ENCODE data around the gene EEFSEC. TPM values are rescaled to one million over a fixed set of nuclear protein-coding genes. Genes with fewer than 3 reads are reported as not detected.

EEFSEC gene
- polyA plus RNA-seq, 3 donors from 2014 or later, result 14.5 to 26.9 (median 26.1) TPM

DNA sequence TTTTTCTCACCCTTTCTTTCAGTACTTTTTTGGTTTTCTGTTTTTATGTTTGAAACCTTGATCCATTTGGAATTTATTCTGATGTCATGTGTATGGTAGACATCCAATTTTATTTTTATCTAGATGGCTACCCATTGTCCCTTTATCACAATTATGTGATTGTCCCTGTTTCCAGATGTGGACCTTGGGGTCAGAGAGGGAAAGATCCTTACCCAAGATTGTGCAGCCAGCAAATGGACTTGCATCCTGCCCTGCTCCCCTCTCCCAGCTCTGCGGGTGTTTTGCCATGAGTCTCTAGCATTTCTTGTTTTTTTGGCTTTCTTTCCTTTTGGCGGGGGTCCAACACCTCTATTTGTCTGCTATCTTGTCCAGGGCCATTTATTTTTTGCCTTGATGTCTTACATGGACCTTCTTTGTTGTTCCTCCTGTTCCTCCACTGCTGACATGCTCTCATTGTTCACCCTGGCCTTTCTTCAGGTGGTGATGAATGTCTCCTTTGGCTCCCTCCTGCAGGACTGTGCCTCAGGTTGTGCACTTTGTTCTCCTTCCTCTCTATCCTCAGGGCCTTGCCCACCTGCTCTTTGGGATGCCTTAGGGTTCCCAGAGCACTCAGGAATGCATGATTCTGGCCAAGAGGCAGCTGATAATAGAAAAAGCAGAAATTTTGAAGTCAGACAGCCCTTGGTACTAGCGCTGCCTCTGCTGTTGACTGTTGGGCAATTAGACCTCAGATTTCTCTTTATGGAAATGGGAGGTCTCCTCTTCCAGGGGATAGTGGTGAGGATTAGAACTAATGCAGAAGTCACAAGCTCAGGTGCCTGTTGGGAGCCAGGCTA is 84.3 kb downstream of the EEFSEC start:
- Mint-ChIP-seq H3K36me3 (no peaks in the 10 kb centered on the region), H3K9me3 (no peaks in the 10 kb centered on the region), H3K27ac (no peak overlapping the region), H3K4me3 (no peak overlapping the region), H3K27me3 (ENCODE audit: low read depth in 3 of 3) (no peaks in the 10 kb centered on the region), H3K4me1 (peaks cover under 1 to 5% of the 10 kb centered on the region in 2 donors)
- DNase-seq, result no peak

DNA sequence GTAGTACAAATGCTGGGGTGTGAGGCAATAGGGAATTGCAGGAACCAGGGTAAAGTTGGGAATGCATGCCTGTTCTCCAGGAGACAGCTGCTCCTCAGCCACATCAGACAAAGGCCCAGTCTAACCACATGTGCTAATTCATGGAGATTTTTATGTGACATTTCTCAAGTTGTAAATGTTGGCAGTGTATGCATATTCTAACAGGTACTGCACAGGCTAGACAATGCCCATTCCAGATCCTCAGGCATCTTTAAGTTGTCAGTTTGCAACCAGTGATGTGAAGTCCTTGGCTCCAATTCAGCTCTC is 84.9 kb downstream of the EEFSEC start:
- Mint-ChIP-seq H3K27ac (no peak overlapping the region), H3K27me3 (ENCODE audit: low read depth in 3 of 3) (no peaks in the 10 kb centered on the region), H3K9me3 (no peaks in the 10 kb centered on the region), H3K36me3 (no peaks in the 10 kb centered on the region), H3K4me1 (peaks cover 6 to 9% of the 10 kb centered on the region in 2 donors), H3K4me3 (no peak overlapping the region)
- DNase-seq, result no peak

DNA sequence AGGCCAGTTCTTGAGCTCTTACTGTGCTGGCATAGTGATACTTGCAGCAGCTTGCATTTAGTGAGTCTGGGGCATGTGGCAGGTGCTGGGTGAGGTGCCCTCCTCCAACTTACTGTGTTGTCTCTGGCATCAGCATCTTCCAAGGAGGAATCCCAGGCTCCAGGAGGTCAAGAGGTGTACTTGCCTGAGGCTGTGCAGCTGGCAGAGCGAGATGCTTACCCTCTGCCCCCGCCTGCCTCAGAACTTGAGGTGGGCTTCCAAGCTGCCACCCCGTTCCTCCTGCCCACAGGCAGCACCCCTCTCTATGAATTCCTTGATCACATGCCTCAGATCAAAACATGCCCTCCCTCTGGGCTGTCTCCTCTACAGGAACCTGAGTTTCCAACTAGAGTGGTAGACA is 86.0 kb downstream of the EEFSEC start:
- no peak for DNase-seq
- Mint-ChIP-seq H3K27ac (no peak overlapping the region), H3K4me1 (peaks cover 6 to 10% of the 10 kb centered on the region in 2 donors), H3K27me3 (ENCODE audit: low read depth in 3 of 3) (no peaks in the 10 kb centered on the region), H3K36me3 (no peaks in the 10 kb centered on the region), H3K9me3 (no peaks in the 10 kb centered on the region), H3K4me3 (no peak overlapping the region)

- Mint-ChIP-seq H3K9me3 (no peaks in the 10 kb centered on the region), H3K27me3 (ENCODE audit: low read depth in 3 of 3) (peaks cover 0 to 2% (median 0%) of the 10 kb centered on the region in 3 donors), H3K36me3 (peaks cover 0 to 4% (median 0%) of the 10 kb centered on the region in 3 donors), H3K27ac (no peak overlapping the region), H3K4me3 (no peak overlapping the region), H3K4me1 (peaks cover 6 to 10% of the 10 kb centered on the region in 2 donors)
- DNase-seq, result no peak
These were observed 87.0 kb downstream of the EEFSEC start for GRCh38 chr3:128240232-128240631.

- peaks cover 0 to 9% (median 0%) of the 10 kb centered on the region in 3 donors for H3K36me3 Mint-ChIP-seq
- H3K27me3 Mint-ChIP-seq (ENCODE audit: low read depth in 3 of 3), result peaks cover 0 to 2% (median 0%) of the 10 kb centered on the region in 3 donors
- H3K27ac Mint-ChIP-seq, result no peak overlapping the region
- H3K4me1 Mint-ChIP-seq, result peaks cover 5 to 6% of the 10 kb centered on the region in 2 donors
- DNase-seq, result no peak
- H3K9me3 Mint-ChIP-seq, result no peaks in the 10 kb centered on the region
- H3K4me3 Mint-ChIP-seq, result no peak overlapping the region
These were observed 88.5 kb downstream of the EEFSEC start for GRCh38 chr3:128241741-128242140.

- Mint-ChIP-seq H3K9me3 (no peaks in the 10 kb centered on the region), H3K27me3 (ENCODE audit: low read depth in 3 of 3) (peaks cover 0 to 2% (median 2%) of the 10 kb centered on the region in 3 donors), H3K36me3 (peaks cover under 1 to 22% (median 6%) of the 10 kb centered on the region in 3 donors), H3K27ac (peak overlapping the region in 1 of 6 donors; percentile 59), H3K4me3 (no peak overlapping the region), H3K4me1 (peaks cover 5 to 6% of the 10 kb centered on the region in 2 donors)
- DNase-seq, result no peak
These were observed 89.7 kb downstream of the EEFSEC start for GRCh38 chr3:128242818-128243601.

DNA sequence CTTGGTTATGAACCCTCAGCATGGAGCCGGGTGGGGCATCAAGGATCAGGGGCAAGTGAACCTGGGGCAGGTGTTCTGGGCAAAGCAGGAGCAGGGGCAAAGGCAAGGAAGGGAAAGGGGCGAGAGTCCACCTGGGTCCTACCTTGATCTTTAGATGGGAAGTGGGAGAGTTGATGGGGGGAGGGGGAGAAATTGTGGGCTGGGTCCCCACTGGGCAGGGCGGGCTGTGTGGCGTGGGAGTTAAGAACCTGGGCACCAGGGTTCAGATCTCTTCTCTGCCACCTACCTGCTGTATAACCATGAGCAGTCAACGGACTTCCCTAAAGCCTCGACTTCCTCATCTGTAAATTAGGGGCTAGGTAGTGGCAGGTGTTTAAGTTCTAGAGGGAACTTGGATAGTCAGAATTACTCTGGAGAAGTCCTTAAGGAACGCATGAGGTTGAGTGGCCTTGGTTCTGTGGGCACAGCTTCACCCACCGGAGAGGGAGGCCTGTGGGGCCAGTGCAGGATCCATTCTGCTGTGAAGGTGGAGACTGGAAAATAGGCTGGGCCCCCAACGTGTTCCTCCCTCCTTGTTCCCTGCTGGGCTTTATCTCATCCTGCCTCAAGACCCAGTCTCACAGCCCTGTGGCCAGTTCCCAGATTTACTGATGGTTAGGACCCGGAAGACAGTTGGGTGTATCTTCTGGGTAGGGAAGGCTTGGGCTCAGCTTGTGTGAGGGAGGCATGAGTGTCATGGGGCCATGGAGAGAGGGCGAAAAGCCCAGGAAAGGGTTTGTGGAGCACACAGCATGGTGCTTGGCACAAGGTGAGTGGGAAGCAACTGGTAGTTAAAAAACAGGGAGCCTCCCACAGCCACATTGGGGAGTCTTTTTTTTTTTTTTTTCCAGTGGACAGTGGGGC is 90.6 kb downstream of the EEFSEC start:
- Mint-ChIP-seq H3K4me1 (peaks cover 5 to 6% of the 10 kb centered on the region in 2 donors), H3K27me3 (ENCODE audit: low read depth in 3 of 3) (peaks cover 0 to 2% (median 2%) of the 10 kb centered on the region in 3 donors), H3K27ac (no peak overlapping the region), H3K4me3 (no peak overlapping the region), H3K36me3 (peaks cover 5 to 26% (median 11%) of the 10 kb centered on the region in 3 donors), H3K9me3 (no peaks in the 10 kb centered on the region)
- no peak for DNase-seq

GRCh38 chr3:128245460-128245859 is 92.2 kb downstream of the EEFSEC start:
- Mint-ChIP-seq H3K27ac (peak overlapping the region in 1 of 6 donors; percentile 27), H3K4me1 (peaks cover 5 to 6% of the 10 kb centered on the region in 2 donors), H3K4me3 (no peak overlapping the region), H3K27me3 (ENCODE audit: low read depth in 3 of 3) (peaks cover 0 to 2% (median 2%) of the 10 kb centered on the region in 3 donors), H3K9me3 (no peaks in the 10 kb centered on the region), H3K36me3 (peaks cover 10 to 37% (median 21%) of the 10 kb centered on the region in 3 donors)
- DNase-seq, result no peak

- peaks cover 9 to 12% of the 10 kb centered on the region in 2 donors for H3K4me1 Mint-ChIP-seq
- DNase-seq, result no peak
- no peak overlapping the region for H3K4me3 Mint-ChIP-seq
- no peaks in the 10 kb centered on the region for H3K9me3 Mint-ChIP-seq
- peaks cover 0 to 4% (median 2%) of the 10 kb centered on the region in 3 donors for H3K27me3 Mint-ChIP-seq (ENCODE audit: low read depth in 3 of 3)
- H3K27ac Mint-ChIP-seq, result peak overlapping the region in 1 of 6 donors; percentile 48
- peaks cover 13 to 44% (median 24%) of the 10 kb centered on the region in 3 donors for H3K36me3 Mint-ChIP-seq
These were observed 94.6 kb downstream of the EEFSEC start for GRCh38 chr3:128247666-128248409.

DNA sequence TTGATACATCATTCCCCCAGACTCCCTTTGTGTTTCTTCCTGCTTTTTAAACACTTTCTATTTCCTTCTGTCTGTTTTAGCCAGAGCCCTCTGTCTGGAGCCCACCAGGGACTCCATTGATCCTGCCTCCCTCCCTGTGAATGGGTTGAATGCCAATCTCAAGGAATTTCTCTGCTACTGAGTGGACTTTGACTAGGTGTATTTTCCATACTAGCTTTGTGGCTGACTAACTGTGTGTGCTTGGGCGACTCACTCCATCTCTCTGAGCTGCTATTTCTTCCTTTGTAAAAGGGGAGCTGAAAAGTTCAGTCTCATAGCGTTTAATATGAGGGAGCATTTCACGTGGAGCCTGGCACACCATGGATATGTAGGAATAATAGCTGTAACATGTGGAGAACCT is 98.8 kb downstream of the EEFSEC start:
- Mint-ChIP-seq H3K9me3 (peaks cover 0 to 1% (median 0%) of the 10 kb centered on the region in 6 donors), H3K4me1 (peaks cover 6 to 9% of the 10 kb centered on the region in 2 donors), H3K36me3 (peaks cover 16 to 31% (median 28%) of the 10 kb centered on the region in 3 donors), H3K27me3 (ENCODE audit: low read depth in 3 of 3) (peaks cover 0 to 9% (median 2%) of the 10 kb centered on the region in 3 donors), H3K4me3 (no peak overlapping the region), H3K27ac (peak overlapping the region in 2 of 6 donors; percentile 17 to 41)
- no peak for DNase-seq

- H3K4me3 Mint-ChIP-seq, result no peak overlapping the region
- peaks cover 0 to 7% (median 2%) of the 10 kb centered on the region in 3 donors for H3K27me3 Mint-ChIP-seq (ENCODE audit: low read depth in 3 of 3)
- peaks cover 10 to 16% of the 10 kb centered on the region in 2 donors for H3K4me1 Mint-ChIP-seq
- DNase-seq, result no peak
- H3K27ac Mint-ChIP-seq, result no peak overlapping the region
- peaks cover 15 to 21% (median 21%) of the 10 kb centered on the region in 3 donors for H3K36me3 Mint-ChIP-seq
- peaks cover 0 to 1% (median 0%) of the 10 kb centered on the region in 6 donors for H3K9me3 Mint-ChIP-seq
These were observed 99.9 kb downstream of the EEFSEC start for GRCh38 chr3:128253150-128253549.

DNA sequence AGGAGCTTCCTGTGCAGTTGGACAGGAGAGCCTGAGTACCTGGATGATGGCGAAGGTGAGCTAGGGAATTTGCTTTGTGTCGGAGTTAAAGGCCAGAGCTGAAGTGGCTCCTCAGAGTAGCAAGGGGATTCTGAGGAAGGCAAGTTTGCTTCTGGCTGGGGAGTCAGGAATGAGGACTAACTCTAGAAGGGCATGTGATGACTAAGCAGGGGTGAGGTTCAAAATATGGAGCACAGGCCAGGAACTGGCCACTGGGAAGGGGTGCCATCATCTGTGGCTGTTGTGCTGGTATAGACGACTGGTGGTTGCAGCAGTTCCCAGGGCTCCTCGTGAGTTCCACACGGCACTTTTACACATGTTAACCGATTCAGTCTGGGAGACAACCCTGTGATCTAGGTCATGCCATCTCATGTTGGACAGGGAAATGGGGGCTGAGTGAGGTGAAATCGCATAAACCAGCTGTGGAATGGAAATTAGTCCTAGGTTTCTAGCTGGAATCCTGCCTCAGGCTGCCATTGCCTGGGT is 100.8 kb downstream of the EEFSEC start:
- Mint-ChIP-seq H3K4me3 (no peak overlapping the region), H3K27ac (no peak overlapping the region), H3K4me1 (peaks cover 10 to 16% of the 10 kb centered on the region in 2 donors), H3K36me3 (peaks cover 16 to 17% (median 16%) of the 10 kb centered on the region in 3 donors), H3K9me3 (peaks cover 0 to 1% (median 0%) of the 10 kb centered on the region in 6 donors), H3K27me3 (ENCODE audit: low read depth in 3 of 3) (peaks cover 0 to 7% (median 2%) of the 10 kb centered on the region in 3 donors)
- no peak for DNase-seq

Measured in immature natural killer cell (primary cell).